ENCODE results near the gene BOC.

BOC gene

GRCh38 chr3:113222451-113223086 is 11.2 kb downstream of the BOC start:
- no peak for DNase-seq (ENCODE audit: low read depth in 2 of 2)

- no peak for DNase-seq (ENCODE audit: low read depth in 2 of 2)
These were observed 12.3 kb downstream of the BOC start for GRCh38 chr3:113223475-113224281.

- DNase-seq (ENCODE audit: low read depth in 2 of 2): no peak
These were observed 13.9 kb downstream of the BOC start for GRCh38 chr3:113225286-113225685.

- DNase-seq (ENCODE audit: low read depth in 2 of 2): no peak
These were observed 15.1 kb downstream of the BOC start for GRCh38 chr3:113226491-113226890.

- DNase-seq (ENCODE audit: low read depth in 2 of 2): no peak
These were observed 15.8 kb downstream of the BOC start for GRCh38 chr3:113227146-113227545.

- DNase-seq (ENCODE audit: low read depth in 2 of 2): no peak
These were observed 17.3 kb downstream of the BOC start for GRCh38 chr3:113228498-113229286.

GRCh38 chr3:113231391-113231790 is 20.0 kb downstream of the BOC start:
- DNase-seq (ENCODE audit: low read depth in 2 of 2): no peak

- DNase-seq (ENCODE audit: low read depth in 2 of 2): no peak
These were observed 20.5 kb downstream of the BOC start for GRCh38 chr3:113231827-113232253.

- DNase-seq (ENCODE audit: low read depth in 2 of 2): no peak
These were observed 21.0 kb downstream of the BOC start for GRCh38 chr3:113232342-113232741.

GRCh38 chr3:113233497-113233896 is 22.1 kb downstream of the BOC start:
- no peak for DNase-seq (ENCODE audit: low read depth in 2 of 2)

- DNase-seq (ENCODE audit: low read depth in 2 of 2): no peak
These were observed 22.7 kb downstream of the BOC start for GRCh38 chr3:113234028-113234427.

- DNase-seq (ENCODE audit: low read depth in 2 of 2): no peak
These were observed 23.4 kb downstream of the BOC start for GRCh38 chr3:113234688-113235260.

GRCh38 chr3:113238503-113238902 is 27.1 kb downstream of the BOC start:
- DNase-seq (ENCODE audit: low read depth in 2 of 2): no peak

- DNase-seq (ENCODE audit: low read depth in 2 of 2): no peak
These were observed 29.5 kb downstream of the BOC start for GRCh38 chr3:113240841-113241240.

- DNase-seq (ENCODE audit: low read depth in 2 of 2): no peak
These were observed 30.1 kb downstream of the BOC start for GRCh38 chr3:113241292-113242095.

- no peak for DNase-seq (ENCODE audit: low read depth in 2 of 2)
These were observed 30.8 kb downstream of the BOC start for GRCh38 chr3:113242096-113242581.

- no peak for DNase-seq (ENCODE audit: low read depth in 2 of 2)
These were observed 31.7 kb downstream of the BOC start for GRCh38 chr3:113243071-113243470.

- DNase-seq (ENCODE audit: low read depth in 2 of 2): no peak
These were observed 32.5 kb downstream of the BOC start for GRCh38 chr3:113243846-113244245.

GRCh38 chr3:113245761-113246161 is 34.4 kb downstream of the BOC start:
- no peak for DNase-seq (ENCODE audit: low read depth in 2 of 2)

GRCh38 chr3:113247068-113247467 is 35.7 kb downstream of the BOC start:
- DNase-seq (ENCODE audit: low read depth in 2 of 2): no peak

All from activated CD4-positive, alpha-beta T cell treated with anti-CD3 and anti-CD28 coated beads for 24 hours (primary cell).